ENCODE results near the gene PDCL2. TPM values are rescaled to one million over a fixed set of nuclear protein-coding genes. Genes with fewer than 3 reads are reported as not detected.

PDCL2 gene
- total RNA-seq, 2 donors from 2014 or later = not detected

GRCh38 chr4:55538531-55538930 is 53.5 kb downstream of the PDCL2 start:
- H3K4me1 ChIP-seq = no peaks in the 10 kb centered on the region
- H3K9me3 ChIP-seq = no peaks in the 10 kb centered on the region
- DNase-seq (no peak), ATAC-seq (no peak)
- TF ChIP-seq POLR2A (IDR thresholded peaks at IDR 0.05) (no peak), CTCF (IDR thresholded peaks at IDR 0.05) (no peak)
- no peak overlapping the region for H3K4me3 ChIP-seq
- H3K36me3 ChIP-seq (replicated peaks in 1 of 2; ENCODE audit: insufficient read depth in 1 of 2, low read depth in 2 of 2) = no peaks in the 10 kb centered on the region
- H3K27me3 ChIP-seq = no peaks in the 10 kb centered on the region
- H3K27ac ChIP-seq = no peak overlapping the region
- intact Hi-C loops (cut with DNase I) = no loop called here

GRCh38 chr4:55534306-55534705 is 57.7 kb downstream of the PDCL2 start:
- H3K4me3 ChIP-seq = no peak overlapping the region
- no peaks in the 10 kb centered on the region for H3K27me3 ChIP-seq
- ATAC-seq (no peak), DNase-seq (no peak)
- intact Hi-C loops (cut with DNase I) = no loop called here
- H3K27ac ChIP-seq = no peak overlapping the region
- TF ChIP-seq POLR2A (IDR thresholded peaks at IDR 0.05) (no peak), CTCF (IDR thresholded peaks at IDR 0.05) (no peak)
- no peaks in the 10 kb centered on the region for H3K4me1 ChIP-seq
- H3K36me3 ChIP-seq (replicated peaks in 1 of 2; ENCODE audit: insufficient read depth in 1 of 2, low read depth in 2 of 2) = no peaks in the 10 kb centered on the region
- H3K9me3 ChIP-seq = no peaks in the 10 kb centered on the region

GRCh38 chr4:55530691-55531090 is 61.4 kb downstream of the PDCL2 start:
- DNase-seq (no peak), ATAC-seq (no peak)
- Histone ChIP-seq H3K27ac (no peak overlapping the region), H3K4me3 (no peak overlapping the region), H3K9me3 (no peaks in the 10 kb centered on the region), H3K36me3 (replicated peaks in 1 of 2; ENCODE audit: insufficient read depth in 1 of 2, low read depth in 2 of 2) (no peaks in the 10 kb centered on the region), H3K27me3 (no peaks in the 10 kb centered on the region), H3K4me1 (no peaks in the 10 kb centered on the region)
- intact Hi-C loops (cut with DNase I) = no loop called here
- TF ChIP-seq CTCF (IDR thresholded peaks at IDR 0.05) = no peak
- no peak for TF ChIP-seq POLR2A (IDR thresholded peaks at IDR 0.05)
- WGBS, 2 donors = 86 to 88% methylated on average over 4 of the region's 4 CpGs

- Histone ChIP-seq H3K27ac (no peak overlapping the region), H3K4me3 (no peak overlapping the region), H3K27me3 (no peaks in the 10 kb centered on the region), H3K9me3 (no peaks in the 10 kb centered on the region), H3K36me3 (replicated peaks in 1 of 2; ENCODE audit: insufficient read depth in 1 of 2, low read depth in 2 of 2) (no peaks in the 10 kb centered on the region), H3K4me1 (no peaks in the 10 kb centered on the region)
- ATAC-seq = no peak
- no peak for DNase-seq
- WGBS, 2 donors = 71 to 88% methylated on average over 4 of the region's 4 CpGs
- TF ChIP-seq CTCF (IDR thresholded peaks at IDR 0.05) (no peak), POLR2A (IDR thresholded peaks at IDR 0.05) (no peak)
- intact Hi-C loops (cut with DNase I) = no loop called here
These were observed 61.9 kb downstream of the PDCL2 start for GRCh38 chr4:55530167-55530566.

GRCh38 chr4:55528491-55528890 is 63.6 kb downstream of the PDCL2 start:
- no peak overlapping the region for H3K27ac ChIP-seq
- TF ChIP-seq POLR2A (IDR thresholded peaks at IDR 0.05) (no peak), CTCF (IDR thresholded peaks at IDR 0.05) (no peak)
- DNase-seq (no peak), ATAC-seq (no peak)
- no peaks in the 10 kb centered on the region for H3K36me3 ChIP-seq (replicated peaks in 1 of 2; ENCODE audit: insufficient read depth in 1 of 2, low read depth in 2 of 2)
- 94 to 95% methylated on average over 3 of the region's 3 CpGs for WGBS, 2 donors
- no peaks in the 10 kb centered on the region for H3K9me3 ChIP-seq
- no peaks in the 10 kb centered on the region for H3K27me3 ChIP-seq
- H3K4me3 ChIP-seq = no peak overlapping the region
- H3K4me1 ChIP-seq = no peaks in the 10 kb centered on the region
- intact Hi-C loops (cut with DNase I) = no loop called here

Measured in body of pancreas (tissue), 4 donors.